ENCODE measurements around the gene TST. TPM values are rescaled to one million over a fixed set of nuclear protein-coding genes. Genes with fewer than 3 reads are reported as not detected.

TST gene
- polyA plus RNA-seq, 1 of the 3 experiments (the other 2 are of a cell fraction) = 49.4 TPM

DNA sequence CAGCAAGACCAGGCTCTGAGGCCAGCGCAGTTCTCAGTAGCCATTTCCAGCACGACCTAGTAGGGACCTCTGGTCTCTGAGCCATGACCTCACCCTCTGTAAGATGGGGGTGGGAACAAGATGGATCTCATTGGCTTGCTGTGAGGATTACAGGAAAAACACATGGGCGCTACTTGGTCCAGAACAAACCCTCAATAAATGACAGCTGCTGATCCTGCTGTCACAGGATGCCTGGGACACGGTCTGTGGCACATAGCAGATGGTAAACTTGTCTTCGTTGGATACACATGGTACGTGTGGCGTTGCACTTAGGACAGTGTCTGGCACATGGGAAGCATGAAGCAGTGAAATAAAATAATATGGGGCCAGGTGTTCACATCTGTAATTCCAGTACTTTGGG lies 27.8 kb upstream of the TST start:
- no peak overlapping the region for H3K4me2 ChIP-seq
- WGBS (ENCODE audit: low lambda C conversion rate) = 89% methylated on average over 6 of the region's 7 CpGs
- H4K20me1 ChIP-seq (ENCODE audit: insufficient read depth) = no peaks in the 10 kb centered on the region
- H3F3A ChIP-seq (replicated peaks; ENCODE audit: insufficient read depth) = no peaks in the 10 kb centered on the region
- H3K9me2 ChIP-seq = no peaks in the 10 kb centered on the region
- H3K79me2 ChIP-seq (ENCODE audit: insufficient read depth) = peaks cover 3% of the 10 kb centered on the region; the same call in 1 of the 2 replicates
- H3K36me3 ChIP-seq (replicated peaks in 1 of 2; ENCODE audit: control insufficient read depth in 1 of 2, insufficient read depth in 2 of 2, low read length in 1 of 2) = no peaks in the 10 kb centered on the region
- no peak overlapping the region for H3K9ac ChIP-seq
- no peak for TF ChIP-seq EP300 (IDR thresholded peaks at IDR 0.05; ENCODE audit: borderline replicate concordance in 1 of 2, low read depth in 1 of 2, low read length in 1 of 2)
- no peak overlapping the region for H2AFZ ChIP-seq (ENCODE audit: low read depth)
- ChIA-PET POLR2A (no interaction called here), CTCF (interaction anchor here (1.0 to 1.6 kb wide), 5 partner anchors 8 to 153 kb away, joined by 3 to 7 read pairs (median 3); no protein-coding TSS in a partner anchor)
- no peaks in the 10 kb centered on the region for H3K27me3 ChIP-seq (ENCODE audit: insufficient read depth)
- H3K9me3 ChIP-seq = no peaks in the 10 kb centered on the region
- no peaks in the 10 kb centered on the region; a peak in 1 of 4 replicates for H3K4me1 ChIP-seq (ENCODE audit: control insufficient read depth in 1 of 2, insufficient read depth in 2 of 2, low read depth in 1 of 2, low read length in 1 of 2)
- DNase-seq = no peak
- H3K27ac ChIP-seq (ENCODE audit: low read depth in 2 of 2, low read length in 1 of 2) = no peak overlapping the region
- H3K4me3 ChIP-seq (ENCODE audit: low read depth in 2 of 2, low read length in 1 of 2) = no peak overlapping the region

DNA sequence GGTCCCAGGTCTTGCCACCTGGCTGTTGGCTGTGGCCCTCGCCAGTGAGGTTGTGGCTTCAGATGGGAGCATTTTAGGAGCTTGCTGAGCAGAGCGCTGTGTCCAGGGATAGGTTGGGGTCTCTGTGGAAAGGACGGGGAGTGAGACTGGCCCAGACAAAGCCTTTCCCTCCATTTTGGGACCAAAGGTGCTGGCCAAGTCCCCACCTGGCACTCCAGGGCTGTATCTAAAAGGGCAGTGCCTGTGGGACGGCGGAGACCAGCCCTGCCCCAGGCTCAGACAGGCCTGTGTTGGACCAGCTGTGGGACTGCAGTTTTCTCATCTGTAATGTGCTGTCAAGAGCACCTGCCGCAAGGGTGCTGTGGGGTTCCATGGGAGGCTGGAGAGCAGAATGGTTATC lies 27.3 kb upstream of the TST start:
- peaks cover 0 to 1% of the 10 kb centered on the region in 2 experiments; a peak in 1 of 4 replicates for H3K4me1 ChIP-seq (ENCODE audit: control insufficient read depth in 1 of 2, insufficient read depth in 2 of 2, low read depth in 1 of 2, low read length in 1 of 2)
- H3K9me2 ChIP-seq = no peaks in the 10 kb centered on the region
- ChIA-PET POLR2A (no interaction called here), CTCF (interaction anchor here (0.7 to 1.6 kb wide), 6 partner anchors 9 to 153 kb away, joined by 3 to 7 read pairs (median 3); no protein-coding TSS in a partner anchor)
- H3K4me3 ChIP-seq (ENCODE audit: low read depth in 2 of 2, low read length in 1 of 2) = no peak overlapping the region
- no peaks in the 10 kb centered on the region for H4K20me1 ChIP-seq (ENCODE audit: insufficient read depth)
- no peak for DNase-seq
- no peaks in the 10 kb centered on the region for H3K9me3 ChIP-seq
- no peaks in the 10 kb centered on the region for H3K36me3 ChIP-seq (replicated peaks in 1 of 2; ENCODE audit: control insufficient read depth in 1 of 2, insufficient read depth in 2 of 2, low read length in 1 of 2)
- TF ChIP-seq YY1 (IDR thresholded peaks at IDR 0.05; ENCODE audit: low read depth) (no peak), EP300 (IDR thresholded peaks at IDR 0.05; ENCODE audit: borderline replicate concordance in 1 of 2, low read depth in 1 of 2, low read length in 1 of 2) (no peak), MEF2A (IDR thresholded peaks at IDR 0.05; ENCODE audit: borderline replicate concordance, low read depth) (no peak), TAF1 (IDR thresholded peaks at IDR 0.05; ENCODE audit: borderline replicate concordance, low read depth, low read length) (no peak), POLR2AphosphoS5 (IDR thresholded peaks at IDR 0.05; ENCODE audit: low read depth, low read length) (no peak), RXRA (IDR thresholded peaks at IDR 0.05; ENCODE audit: borderline replicate concordance, low read depth) (no peak), GATA2 (CRISPR knock-in tag; IDR thresholded peaks at IDR 0.05) (no peak), ELF1 (IDR thresholded peaks at IDR 0.05) (no peak), FOXM1 (IDR thresholded peaks at IDR 0.05; ENCODE audit: low read depth) (no peak), NFIC (IDR thresholded peaks at IDR 0.05; ENCODE audit: borderline replicate concordance) (no peak), FOSL2 (IDR thresholded peaks at IDR 0.05; ENCODE audit: borderline replicate concordance, low read depth) (no peak)
- TF ChIP-seq, protein P1, sequence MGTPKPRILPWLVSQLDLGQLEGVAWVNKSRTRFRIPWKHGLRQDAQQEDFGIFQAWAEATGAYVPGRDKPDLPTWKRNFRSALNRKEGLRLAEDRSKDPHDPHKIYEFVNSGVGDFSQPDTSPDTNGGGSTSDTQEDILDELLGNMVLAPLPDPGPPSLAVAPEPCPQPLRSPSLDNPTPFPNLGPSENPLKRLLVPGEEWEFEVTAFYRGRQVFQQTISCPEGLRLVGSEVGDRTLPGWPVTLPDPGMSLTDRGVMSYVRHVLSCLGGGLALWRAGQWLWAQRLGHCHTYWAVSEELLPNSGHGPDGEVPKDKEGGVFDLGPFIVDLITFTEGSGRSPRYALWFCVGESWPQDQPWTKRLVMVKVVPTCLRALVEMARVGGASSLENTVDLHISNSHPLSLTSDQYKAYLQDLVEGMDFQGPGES (IDR thresholded peaks at IDR 0.05; ENCODE audit: low read depth, low read length) = no peak
- TF ChIP-seq, protein P2, sequence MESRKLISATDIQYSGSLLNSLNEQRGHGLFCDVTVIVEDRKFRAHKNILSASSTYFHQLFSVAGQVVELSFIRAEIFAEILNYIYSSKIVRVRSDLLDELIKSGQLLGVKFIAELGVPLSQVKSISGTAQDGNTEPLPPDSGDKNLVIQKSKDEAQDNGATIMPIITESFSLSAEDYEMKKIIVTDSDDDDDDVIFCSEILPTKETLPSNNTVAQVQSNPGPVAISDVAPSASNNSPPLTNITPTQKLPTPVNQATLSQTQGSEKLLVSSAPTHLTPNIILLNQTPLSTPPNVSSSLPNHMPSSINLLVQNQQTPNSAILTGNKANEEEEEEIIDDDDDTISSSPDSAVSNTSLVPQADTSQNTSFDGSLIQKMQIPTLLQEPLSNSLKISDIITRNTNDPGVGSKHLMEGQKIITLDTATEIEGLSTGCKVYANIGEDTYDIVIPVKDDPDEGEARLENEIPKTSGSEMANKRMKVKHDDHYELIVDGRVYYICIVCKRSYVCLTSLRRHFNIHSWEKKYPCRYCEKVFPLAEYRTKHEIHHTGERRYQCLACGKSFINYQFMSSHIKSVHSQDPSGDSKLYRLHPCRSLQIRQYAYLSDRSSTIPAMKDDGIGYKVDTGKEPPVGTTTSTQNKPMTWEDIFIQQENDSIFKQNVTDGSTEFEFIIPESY (IDR thresholded peaks at IDR 0.05; ENCODE audit: borderline replicate concordance, low read depth) = no peak
- H3K27ac ChIP-seq (ENCODE audit: low read depth in 2 of 2, low read length in 1 of 2) = no peak overlapping the region
- H3K27me3 ChIP-seq (ENCODE audit: insufficient read depth) = no peaks in the 10 kb centered on the region
- WGBS (ENCODE audit: low lambda C conversion rate) = 95% methylated on average over 5 of the region's 6 CpGs
- no peak overlapping the region for H2AFZ ChIP-seq (ENCODE audit: low read depth)
- no peak overlapping the region for H3K4me2 ChIP-seq
- no peak overlapping the region for H3K9ac ChIP-seq
- H3K79me2 ChIP-seq (ENCODE audit: insufficient read depth) = no peaks in the 10 kb centered on the region
- no peaks in the 10 kb centered on the region for H3F3A ChIP-seq (replicated peaks; ENCODE audit: insufficient read depth)

Data from SK-N-SH (cell line).